Ramos (cell line): ENCODE results near the gene SLC29A3.
"Not testable (repeated sequence)": the region's sequence is repeated elsewhere in the genome, so short reads cannot be mapped to it uniquely, and the experiment has no call there.

Experiments
- in situ Hi-C: fragments of 300-500 bp; cut with MboI; formaldehyde crosslinking; loops from one replicate; pipeline ENCODE4 v1.14.3; 2022; ENCODE audit warnings: low sequenced_read_pairs; ENCODE audit not compliant: unreplicated experiment

The SLC29A3 gene

DNA sequence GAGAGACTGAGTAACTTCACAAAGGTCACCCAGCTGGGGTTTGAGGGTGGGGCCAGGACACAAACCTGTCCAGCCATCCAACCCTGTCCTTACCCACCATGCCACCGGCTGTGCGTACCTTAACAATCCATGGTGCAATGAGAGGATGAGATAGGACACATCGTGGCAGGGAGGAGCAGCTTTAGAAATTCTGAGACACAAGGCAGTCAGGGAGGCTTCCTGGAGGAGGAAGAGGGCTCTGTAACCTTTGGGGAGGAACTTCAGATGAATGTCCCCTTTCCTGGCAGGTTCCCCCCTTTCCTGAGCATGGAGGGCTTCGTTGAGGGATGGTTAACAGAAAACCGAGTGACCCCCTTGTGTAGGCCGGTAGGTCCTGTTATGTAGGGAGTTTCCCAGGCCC lies 35.6 kb upstream of the SLC29A3 start:
- in situ Hi-C loops = no loop called here

DNA sequence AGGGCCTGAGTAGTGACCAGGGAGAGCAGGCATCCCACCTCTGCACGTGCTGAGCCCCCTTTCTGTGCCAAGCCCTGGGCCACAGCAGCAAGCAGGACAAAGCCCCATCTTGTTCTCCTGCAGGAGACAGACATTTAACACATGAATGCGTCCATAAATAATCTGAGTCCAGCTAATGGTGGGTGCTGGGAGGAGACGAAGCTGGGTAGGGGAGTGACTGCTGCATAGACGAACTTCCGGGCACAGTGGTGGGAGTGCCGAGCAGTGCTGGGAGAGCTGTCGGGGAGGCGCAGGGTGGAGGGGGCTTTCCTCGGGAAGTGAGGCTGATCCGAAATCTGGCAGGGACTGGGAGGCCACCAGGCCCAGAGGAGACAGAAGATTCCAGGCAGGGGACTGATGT lies 35.2 kb upstream of the SLC29A3 start:
- in situ Hi-C loops = no loop called here

DNA sequence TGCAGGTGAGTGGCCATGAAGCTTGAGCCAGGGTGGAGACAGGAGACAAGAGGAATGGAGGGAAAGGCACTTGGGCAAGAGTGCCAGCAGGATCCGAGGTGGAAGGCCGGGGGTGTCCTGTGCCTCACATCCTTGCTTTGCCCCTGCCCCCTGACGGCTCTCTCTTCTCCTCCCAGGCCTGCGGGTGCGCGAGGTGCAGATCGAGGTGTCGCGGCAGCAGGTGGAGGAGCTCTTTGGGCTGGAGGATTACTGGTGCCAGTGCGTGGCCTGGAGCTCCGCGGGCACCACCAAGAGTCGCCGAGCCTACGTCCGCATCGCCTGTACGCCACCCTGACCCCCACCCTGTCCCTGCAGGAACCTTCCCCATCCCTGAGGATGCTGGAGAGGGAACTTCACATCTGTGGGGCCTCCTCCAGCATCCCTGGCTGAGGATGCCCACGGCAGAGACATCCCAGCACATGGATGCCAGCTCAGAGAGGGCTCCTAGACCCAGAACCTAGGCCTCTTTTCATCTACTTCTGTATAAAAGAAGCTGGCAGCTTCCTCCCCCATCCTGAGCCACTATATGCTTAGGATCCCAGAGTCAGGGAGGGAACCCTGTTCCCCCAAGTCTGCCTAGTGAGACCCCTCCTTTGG lies 34.4 kb upstream of the SLC29A3 start:
- in situ Hi-C loops = no loop called here

DNA sequence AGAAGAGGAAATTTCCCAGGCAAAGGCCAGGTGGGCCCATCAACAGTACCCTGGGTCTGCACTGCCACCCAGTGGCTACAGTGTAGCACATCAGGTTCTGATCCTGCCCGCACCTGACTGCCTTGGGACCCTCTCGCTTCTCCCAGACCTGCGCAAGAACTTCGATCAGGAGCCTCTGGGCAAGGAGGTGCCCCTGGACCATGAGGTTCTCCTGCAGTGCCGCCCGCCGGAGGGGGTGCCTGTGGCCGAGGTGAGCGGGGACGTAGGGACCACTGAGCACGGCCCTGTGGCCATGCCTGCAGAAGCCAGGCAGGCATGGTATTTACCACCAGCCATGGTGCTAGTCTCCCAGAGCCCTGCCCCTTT lies 33.9 kb upstream of the SLC29A3 start:
- in situ Hi-C loops = no loop called here

DNA sequence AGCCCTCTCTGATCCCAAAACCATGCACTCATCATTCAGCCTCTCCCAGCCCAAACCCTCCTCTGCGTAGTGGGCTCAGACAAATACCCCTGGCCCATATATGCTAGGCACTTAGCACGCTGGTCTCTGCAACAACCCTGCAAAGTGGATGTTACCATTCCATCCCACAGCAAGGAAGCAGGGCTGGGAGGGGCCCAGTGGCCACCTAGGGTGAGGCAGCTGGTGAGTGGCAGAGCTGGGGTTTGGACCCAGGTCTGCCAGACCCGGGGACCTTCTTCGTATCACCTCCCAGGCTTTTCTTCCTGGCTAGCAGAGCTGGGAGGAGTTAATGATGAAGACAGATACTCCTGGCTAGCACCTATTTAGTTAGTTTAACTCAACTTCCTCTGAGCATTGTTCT lies 33.1 kb upstream of the SLC29A3 start:
- in situ Hi-C loops = no loop called here

DNA sequence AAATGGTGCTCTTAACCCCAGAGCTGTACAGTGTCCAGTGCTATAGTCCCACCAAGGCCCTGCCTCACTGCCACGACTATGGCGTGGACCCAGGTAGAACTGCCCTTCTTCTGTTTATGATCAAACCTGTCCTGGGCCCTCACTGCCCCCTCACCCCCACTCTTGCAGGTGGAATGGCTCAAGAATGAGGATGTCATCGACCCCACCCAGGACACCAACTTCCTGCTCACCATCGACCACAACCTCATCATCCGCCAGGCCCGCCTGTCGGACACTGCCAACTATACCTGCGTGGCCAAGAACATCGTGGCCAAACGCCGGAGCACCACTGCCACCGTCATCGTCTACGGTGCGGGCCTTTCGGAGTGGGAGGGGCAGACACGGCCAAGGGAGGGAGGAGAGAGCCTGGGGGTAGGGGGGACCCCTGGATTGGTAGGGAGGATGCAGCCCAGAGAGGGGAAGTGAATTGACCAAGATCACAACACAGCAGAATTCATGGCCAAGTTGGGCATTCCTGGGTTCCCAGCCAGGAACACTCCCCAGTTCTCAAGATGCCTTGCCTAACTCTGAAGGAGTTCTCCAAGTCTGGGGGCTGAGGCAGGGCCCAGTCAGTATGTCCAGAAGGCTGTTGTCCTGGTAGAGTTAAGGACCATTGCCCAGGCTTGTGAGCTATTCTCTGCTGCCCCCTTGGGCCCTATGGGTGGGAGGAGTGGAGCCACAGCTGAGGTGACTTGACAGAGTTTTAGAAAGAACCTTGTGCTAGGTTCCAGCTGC lies 32.4 kb upstream of the SLC29A3 start:
- in situ Hi-C loops = no loop called here

DNA sequence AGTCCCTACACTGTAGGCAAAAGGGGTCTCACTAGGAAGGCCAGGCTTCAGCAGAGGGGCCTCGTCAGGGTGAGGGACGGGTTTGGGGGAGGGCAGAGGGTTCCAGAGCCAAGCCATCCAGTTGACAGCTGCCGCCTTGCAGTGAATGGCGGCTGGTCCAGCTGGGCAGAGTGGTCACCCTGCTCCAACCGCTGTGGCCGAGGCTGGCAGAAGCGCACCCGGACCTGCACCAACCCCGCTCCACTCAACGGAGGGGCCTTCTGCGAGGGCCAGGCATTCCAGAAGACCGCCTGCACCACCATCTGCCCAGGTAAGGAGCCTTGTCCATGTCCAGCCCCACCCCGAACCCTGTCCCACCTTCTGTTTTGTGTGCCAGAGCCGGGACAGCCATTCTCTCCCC lies 31.6 kb upstream of the SLC29A3 start:
- in situ Hi-C loops = no loop called here

DNA sequence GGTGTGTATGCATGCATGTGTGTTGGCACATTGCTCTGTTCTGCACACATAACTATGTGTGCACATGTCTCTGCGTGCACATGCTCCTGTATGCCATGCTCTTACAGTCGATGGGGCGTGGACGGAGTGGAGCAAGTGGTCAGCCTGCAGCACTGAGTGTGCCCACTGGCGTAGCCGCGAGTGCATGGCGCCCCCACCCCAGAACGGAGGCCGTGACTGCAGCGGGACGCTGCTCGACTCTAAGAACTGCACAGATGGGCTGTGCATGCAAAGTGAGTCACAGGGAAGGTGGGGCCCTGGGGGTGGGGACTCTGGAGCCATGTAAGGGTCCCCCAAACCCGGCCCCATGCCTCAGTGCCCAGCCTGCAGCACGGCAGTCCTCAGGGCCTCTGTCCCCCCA lies 30.6 kb upstream of the SLC29A3 start:
- in situ Hi-C loops = no loop called here

DNA sequence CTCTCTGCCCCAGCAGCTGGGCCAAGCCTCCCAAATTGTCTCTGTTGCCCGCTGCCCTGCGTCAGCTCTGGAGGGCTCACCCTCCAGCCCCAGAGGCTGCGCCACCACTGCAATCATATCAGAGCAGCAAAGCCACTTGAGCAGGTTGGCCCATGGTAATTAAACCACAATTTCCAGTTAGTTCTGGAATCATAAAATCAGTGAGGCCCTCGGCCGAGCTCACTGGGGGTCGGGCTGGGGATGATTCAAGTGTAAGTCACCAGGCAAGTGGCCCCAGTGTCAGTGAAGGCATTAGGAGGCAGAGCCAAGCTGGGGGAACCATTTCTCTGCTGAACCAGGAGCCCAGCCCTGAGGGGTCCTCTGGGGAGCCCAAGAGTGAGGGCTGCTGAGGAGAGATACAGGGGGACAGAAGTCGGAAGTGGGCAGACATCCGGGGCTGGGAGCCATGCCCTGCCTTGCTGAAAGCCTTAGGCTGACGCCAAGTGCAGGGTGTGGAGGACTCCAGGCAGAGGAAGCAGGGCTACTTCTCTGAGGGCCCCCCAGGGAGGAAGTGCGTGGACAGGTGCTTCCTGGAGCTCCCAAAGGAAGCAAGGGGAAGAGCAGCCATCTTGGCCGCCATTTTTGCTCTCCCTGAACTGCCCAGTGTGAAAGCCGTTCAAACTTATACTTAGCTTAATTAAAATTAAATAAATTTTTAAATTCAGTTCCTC lies 29.5 kb upstream of the SLC29A3 start:
- in situ Hi-C loops = no loop called here

DNA sequence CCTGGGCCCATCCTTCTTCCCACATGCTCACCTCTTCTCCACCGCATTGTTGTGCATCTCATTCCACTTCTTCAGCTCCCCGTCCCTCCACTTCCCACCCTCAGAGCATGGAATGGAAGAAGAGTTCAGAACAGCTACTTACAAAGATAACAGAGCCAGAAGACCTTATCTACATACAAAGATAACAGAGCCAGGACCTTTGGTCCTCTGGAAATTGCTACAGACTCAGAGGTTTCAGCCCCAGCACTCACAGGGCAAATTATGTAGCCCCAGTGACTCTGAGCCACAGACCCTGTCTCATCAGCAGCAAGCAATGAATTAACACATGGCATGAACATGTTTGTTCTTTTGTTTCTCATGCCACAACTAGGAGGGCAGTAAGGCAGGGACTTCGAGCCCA lies 28.7 kb upstream of the SLC29A3 start:
- in situ Hi-C loops = no loop called here

DNA sequence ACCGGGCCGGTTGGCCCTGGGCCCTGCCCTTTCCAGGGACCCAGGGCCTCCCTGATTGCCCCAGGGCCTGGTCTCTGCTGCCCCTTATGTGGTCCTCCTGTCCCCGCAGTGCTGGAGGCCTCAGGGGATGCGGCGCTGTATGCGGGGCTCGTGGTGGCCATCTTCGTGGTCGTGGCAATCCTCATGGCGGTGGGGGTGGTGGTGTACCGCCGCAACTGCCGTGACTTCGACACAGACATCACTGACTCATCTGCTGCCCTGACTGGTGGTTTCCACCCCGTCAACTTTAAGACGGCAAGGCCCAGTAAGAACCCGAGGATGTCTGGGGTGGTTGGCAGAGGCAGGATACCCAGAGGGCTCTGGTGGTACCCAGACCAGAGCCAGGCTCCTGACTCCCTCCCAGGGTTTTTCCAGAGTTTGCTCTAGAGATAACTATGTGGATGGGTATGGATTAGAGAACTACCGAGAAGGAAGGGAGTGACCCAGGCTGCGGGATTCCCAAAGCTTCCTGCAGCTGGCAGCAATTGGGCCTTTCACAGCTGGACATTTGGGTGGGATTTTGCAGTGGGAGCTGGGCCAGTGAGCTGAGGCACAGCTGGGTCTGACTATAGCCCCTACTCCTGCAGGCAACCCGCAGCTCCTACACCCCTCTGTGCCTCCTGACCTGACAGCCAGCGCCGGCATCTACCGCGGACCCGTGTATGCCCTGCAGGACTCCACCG lies 28.1 kb upstream of the SLC29A3 start:
- in situ Hi-C loops = no loop called here

DNA sequence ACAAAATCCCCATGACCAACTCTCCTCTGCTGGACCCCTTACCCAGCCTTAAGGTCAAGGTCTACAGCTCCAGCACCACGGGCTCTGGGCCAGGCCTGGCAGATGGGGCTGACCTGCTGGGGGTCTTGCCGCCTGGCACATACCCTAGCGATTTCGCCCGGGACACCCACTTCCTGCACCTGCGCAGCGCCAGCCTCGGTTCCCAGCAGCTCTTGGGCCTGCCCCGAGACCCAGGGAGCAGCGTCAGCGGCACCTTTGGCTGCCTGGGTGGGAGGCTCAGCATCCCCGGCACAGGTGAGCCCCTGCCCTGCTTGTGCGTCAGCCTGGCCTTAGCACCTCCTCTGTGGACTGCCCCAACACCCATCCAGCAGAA lies 27.5 kb upstream of the SLC29A3 start:
- in situ Hi-C loops = no loop called here

DNA sequence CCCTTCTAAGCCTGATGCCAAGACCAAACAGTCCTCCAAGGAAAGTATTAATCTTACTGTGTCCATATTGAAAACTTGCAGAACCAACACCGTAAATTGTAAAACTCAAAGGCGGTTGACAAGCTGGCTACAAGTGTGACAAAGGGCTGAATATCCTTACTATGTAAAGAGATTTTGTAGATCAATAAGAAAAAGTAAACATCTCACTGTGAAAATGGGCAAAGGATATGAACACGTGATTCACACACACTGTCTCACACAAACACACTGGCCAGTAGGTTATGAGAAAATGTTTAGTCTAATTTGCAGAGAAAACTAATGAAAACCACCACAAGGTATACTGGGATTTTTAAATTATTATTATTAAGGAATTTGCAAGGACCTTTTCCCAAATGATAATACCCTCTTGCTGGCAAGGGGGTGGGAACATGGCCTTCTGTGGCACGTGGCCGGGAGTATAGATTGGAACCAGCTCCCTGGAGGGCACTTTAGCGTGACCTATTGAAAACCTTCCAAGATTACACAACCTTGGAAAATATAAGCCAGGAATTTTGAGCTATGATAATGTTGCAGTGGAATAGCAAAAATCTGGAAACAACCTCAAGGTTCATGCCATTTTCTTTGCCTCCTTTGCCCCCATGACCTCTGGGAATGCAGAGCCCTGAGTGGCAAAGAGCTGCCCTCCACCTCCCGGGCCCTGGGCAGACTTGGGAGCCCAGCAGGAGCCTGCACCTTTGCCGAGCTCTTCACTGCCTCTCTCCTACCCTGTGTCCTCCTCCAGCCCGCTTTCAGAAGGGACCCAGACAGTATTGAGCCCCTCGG lies 26.2 kb upstream of the SLC29A3 start:
- in situ Hi-C loops = no loop called here

DNA sequence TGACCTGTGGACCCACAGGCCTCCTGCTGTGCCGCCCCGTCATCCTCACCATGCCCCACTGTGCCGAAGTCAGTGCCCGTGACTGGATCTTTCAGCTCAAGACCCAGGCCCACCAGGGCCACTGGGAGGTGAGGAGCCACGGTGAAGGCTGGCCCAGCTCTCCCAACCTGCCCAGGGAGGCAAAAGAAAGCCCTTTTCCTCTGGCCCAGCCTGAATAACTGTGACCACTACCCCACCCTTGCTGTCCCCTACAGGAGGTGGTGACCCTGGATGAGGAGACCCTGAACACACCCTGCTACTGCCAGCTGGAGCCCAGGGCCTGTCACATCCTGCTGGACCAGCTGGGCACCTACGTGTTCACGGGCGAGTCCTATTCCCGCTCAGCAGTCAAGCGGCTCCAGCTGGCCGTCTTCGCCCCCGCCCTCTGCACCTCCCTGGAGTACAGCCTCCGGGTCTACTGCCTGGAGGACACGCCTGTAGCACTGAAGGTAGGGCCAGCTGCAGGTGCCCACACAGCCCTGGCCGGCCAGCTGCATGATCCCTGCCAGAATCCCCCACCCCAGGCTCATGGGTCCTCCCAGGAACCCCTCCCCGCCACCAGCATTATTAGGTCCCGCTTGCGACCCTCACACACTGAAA lies 25.5 kb upstream of the SLC29A3 start:
- in situ Hi-C loops = no loop called here

DNA sequence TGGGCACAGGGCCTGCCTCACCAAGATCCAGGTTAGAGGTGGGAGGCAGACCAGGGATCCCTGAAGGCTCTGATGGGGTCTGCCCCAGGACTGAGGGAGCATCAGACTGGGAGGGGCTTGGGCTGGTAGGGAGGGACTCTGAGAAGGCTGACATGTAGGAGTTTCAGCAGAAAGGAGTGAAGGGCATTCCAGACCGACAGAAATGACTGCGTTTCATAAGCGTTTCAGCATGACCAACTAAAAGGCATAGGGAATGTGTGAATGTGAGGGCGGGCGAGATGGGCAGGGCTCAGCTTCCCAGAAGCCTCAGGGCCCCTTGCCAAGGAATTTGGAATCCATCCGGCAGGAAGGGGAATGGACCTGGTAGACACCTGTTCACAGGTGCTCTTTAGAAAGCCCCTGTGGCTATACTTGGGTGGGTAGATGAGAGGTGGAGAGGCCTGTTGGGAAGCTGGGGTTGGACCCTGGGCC lies 24.9 kb upstream of the SLC29A3 start:
- in situ Hi-C loops = no loop called here

DNA sequence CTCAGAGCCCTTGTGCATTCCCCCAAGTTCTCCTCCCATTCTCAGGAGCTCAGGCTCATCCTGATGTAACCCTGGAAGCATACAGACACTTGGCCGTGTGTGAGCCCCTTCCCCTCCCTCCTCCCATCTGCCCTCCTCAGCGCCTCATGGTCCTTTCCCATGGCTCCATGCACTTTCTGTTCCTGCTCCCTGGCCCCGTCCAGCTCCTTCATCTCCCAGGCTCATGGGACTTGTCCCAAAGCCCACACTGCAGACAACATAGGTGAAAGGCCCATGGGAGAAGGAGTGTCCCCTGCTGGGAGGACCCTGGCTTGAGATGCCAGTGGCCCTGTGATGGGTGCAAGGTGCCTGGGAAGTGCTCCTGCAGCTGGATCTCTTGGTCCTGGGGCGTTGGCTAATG lies 24.2 kb upstream of the SLC29A3 start:
- in situ Hi-C loops = no loop called here

DNA sequence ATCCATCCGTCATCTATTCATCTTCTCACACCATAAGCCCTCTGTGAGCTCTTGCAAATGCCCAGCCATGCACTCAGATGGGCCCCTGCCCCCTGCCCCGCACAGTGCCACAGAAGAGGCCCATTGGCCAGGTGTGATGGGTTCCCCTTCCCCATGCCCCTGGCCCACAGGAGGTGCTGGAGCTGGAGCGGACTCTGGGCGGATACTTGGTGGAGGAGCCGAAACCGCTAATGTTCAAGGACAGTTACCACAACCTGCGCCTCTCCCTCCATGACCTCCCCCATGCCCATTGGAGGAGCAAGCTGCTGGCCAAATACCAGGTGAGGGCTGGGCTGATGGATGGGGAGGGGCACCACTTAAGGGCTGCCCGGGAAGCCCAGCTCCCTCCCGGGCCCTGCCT lies 23.4 kb upstream of the SLC29A3 start:
- in situ Hi-C loops = no loop called here

DNA sequence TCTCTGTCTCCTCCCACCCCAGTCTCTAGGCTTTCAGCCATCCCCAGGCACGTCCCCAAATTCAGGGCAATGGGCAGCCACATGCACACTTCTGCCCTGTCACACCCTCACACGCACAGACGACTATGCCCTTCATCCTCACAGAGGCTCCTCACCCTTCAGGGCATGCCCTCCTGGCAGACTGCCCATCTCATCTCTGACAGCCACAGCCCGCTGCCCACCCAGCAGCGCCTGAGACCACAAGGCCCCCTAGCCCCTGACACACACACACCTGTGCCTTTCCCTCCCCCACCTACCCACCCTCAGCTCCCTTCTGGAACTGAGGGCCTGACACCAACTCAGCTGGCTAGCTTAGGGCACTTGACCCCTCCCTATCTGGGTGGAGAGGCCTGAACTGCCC lies 23.0 kb upstream of the SLC29A3 start:
- in situ Hi-C loops = no loop called here

DNA sequence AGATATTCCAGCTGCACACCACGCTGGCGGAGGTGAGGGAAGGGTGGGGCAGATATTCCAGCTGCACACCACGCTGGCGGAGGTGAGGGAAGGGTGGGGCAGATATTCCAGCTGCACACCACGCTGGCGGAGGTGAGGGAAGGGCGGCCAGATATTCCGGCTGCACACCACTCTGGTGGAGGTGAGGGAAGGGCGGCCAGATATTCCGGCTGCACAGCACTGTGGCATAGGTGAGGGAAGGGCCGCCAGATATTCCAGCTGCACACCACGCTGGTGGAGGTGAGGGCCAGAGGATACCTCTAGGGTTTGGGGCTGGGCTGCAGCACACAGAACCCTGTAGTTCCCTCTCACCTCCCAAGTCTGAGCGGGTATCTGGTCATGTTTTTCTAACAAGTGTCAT lies 22.2 kb upstream of the SLC29A3 start:
- in situ Hi-C loops = not testable (repeated sequence)

DNA sequence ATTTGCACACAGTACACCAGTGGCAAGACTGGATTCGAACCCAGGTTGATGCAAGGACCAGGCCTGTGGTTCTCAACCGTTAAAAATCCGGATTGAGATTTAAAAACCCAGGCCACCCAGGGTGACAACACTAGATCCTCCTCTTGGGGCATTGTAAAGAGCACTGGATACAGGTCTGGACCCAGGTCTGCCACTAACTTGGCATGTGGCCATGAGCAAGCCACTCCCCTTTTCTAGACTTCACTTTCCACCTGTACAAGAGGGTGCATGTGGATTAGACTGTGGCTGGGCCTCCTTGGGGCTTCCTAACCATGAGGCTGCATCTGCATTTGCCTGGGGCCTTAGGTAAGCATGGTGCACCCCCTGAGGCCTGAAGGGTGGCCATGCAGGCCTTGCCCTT lies 21.7 kb upstream of the SLC29A3 start:
- in situ Hi-C loops = no loop called here
